GM13977 (cell line): ENCODE results near the gene SEC14L6.
A peak's percentile ranks its signal among the peaks of the same experiment; 100 is the strongest.

Source experiments
- DNase-seq: peaks from one replicate; pipeline ENCODE4 v3.0.0; 2012; ENCODE audit warnings: low spot score
- CTCF ChIP-seq: IDR thresholded peaks from 2 replicates; pipeline ENCODE4 v1.5.1; 2012; ENCODE audit warnings: mild to moderate bottlenecking, control low read depth; ENCODE audit not compliant: insufficient read depth; ENCODE audit errors: extremely low read depth, missing control alignments
- in situ Hi-C: fragments of 300-500 bp; cut with MboI; formaldehyde crosslinking; loops from one replicate; pipeline ENCODE4 v1.12.0; 2022; ENCODE audit warnings: low sequenced_read_pairs, low pct_unique_long_range_greater_than_20kb, mixed read lengths, inconsistent platforms; ENCODE audit not compliant: unreplicated experiment

Gene SEC14L6

GRCh38 chr22:30488121-30488520 lies 58.4 kb downstream of the SEC14L6 start:
- no peak for TF ChIP-seq CTCF
- in situ Hi-C loops = no loop called here
- no peak for DNase-seq

- in situ Hi-C loops = no loop called here
- DNase-seq = no peak
- TF ChIP-seq CTCF = no peak
These were observed 59.9 kb downstream of the SEC14L6 start for GRCh38 chr22:30486661-30487115.

GRCh38 chr22:30486118-30486517 lies 60.4 kb downstream of the SEC14L6 start:
- TF ChIP-seq CTCF = no peak
- in situ Hi-C loops = no loop called here
- no peak for DNase-seq

- in situ Hi-C loops = no loop called here
- DNase-seq = peak; percentile 92
- peak; percentile 94 for TF ChIP-seq CTCF
These were observed 61.1 kb downstream of the SEC14L6 start for GRCh38 chr22:30485362-30485988.

GRCh38 chr22:30483169-30483568 lies 63.4 kb downstream of the SEC14L6 start:
- DNase-seq = no peak
- in situ Hi-C loops = no loop called here
- no peak for TF ChIP-seq CTCF

- in situ Hi-C loops = no loop called here
- no peak for TF ChIP-seq CTCF
- no peak for DNase-seq
These were observed 64.8 kb downstream of the SEC14L6 start for GRCh38 chr22:30481711-30482110.
